Liver (tissue), 9 donors: Measurements from ENCODE around the gene SETBP1. TPM values are rescaled to one million over a fixed set of nuclear protein-coding genes. Genes with fewer than 3 reads are reported as not detected.

Experiments
- DNase-seq: peaks from one replicate; pipeline ENCODE4 v3.0.0-alpha.2; 2017; ENCODE audit warnings: low spot score
- H3K27ac ChIP-seq, 2 donors: one replicate each; pipeline ENCODE4 v1.7.0; 2013; ENCODE audit warnings: inconsistent platforms in 2 of 2, low read length in 2 of 2, control low read depth in 1 of 2, low read depth in 1 of 2, mild to moderate bottlenecking in 1 of 2
- H3K27me3 ChIP-seq, 4 donors: one replicate each; pipeline versions ENCODE4 v1.6.1 to v1.7.0; 2013; ENCODE audit warnings: low read length in 3 of 4, inconsistent platforms in 1 of 4, mild to moderate bottlenecking in 1 of 4, moderate library complexity in 1 of 4; ENCODE audit not compliant: control insufficient read depth in 4 of 4, insufficient read depth in 4 of 4
- H3K36me3 ChIP-seq, 4 donors: one replicate each; pipeline versions ENCODE4 v1.6.1 to v1.7.0; 2013; ENCODE audit warnings: low read length in 3 of 4, mild to moderate bottlenecking in 3 of 4, low read depth in 1 of 4, moderate library complexity in 1 of 4; ENCODE audit not compliant: control insufficient read depth in 4 of 4, insufficient read depth in 3 of 4
- H3K4me1 ChIP-seq, 4 donors: one replicate each; pipeline versions ENCODE4 v1.6.1 to v1.7.0; 2013; ENCODE audit warnings: low read length in 3 of 4, mild to moderate bottlenecking in 3 of 4, moderate library complexity in 1 of 4; ENCODE audit not compliant: control insufficient read depth in 4 of 4, insufficient read depth in 4 of 4
- H3K4me3 ChIP-seq, 3 donors: one replicate each; pipeline versions ENCODE4 v1.6.1 to v1.7.0; 2013; ENCODE audit warnings: low read length in 3 of 3, control low read depth in 1 of 3, low read depth in 1 of 3, mild to moderate bottlenecking in 1 of 3
- H3K9ac ChIP-seq, 2 donors: one replicate each; pipeline ENCODE4 v1.7.0; 2013; ENCODE audit warnings: low read length in 2 of 2, mild to moderate bottlenecking in 2 of 2, moderate library complexity in 2 of 2, control low read depth in 1 of 2, low read depth in 1 of 2
- H3K9me3 ChIP-seq, 4 donors: one replicate each; pipeline versions ENCODE4 v1.6.1 to v1.7.0; 2013; ENCODE audit warnings: low read length in 3 of 4; ENCODE audit not compliant: control insufficient read depth in 4 of 4
- EGR1 ChIP-seq, 2 donors: IDR thresholded peaks; 2 replicates each; pipeline ENCODE4 v1.6.1; 2016 to 2018; ENCODE audit warnings: antibody characterized with exemption in 2 of 2, low read depth in 2 of 2
- FOXA1 ChIP-seq: IDR thresholded peaks from 2 replicates; pipeline ENCODE4 v1.6.1; 2016; ENCODE audit warnings: antibody characterized with exemption
- FOXA2 ChIP-seq: IDR thresholded peaks from 2 replicates; pipeline ENCODE4 v1.6.1; 2016; ENCODE audit warnings: antibody characterized with exemption
- HNF4A ChIP-seq, 2 donors: conservative IDR thresholded peaks; 2 replicates each; pipeline ENCODE4 v1.6.1; 2016; ENCODE audit warnings: antibody characterized with exemption in 2 of 2, mild to moderate bottlenecking in 2 of 2
- HNF4G ChIP-seq: IDR thresholded peaks from 2 replicates; pipeline ENCODE4 v1.6.1; 2016; ENCODE audit warnings: antibody characterized with exemption
- NR2F2 ChIP-seq: IDR thresholded peaks from 2 replicates; pipeline ENCODE4 v1.6.1; 2016; ENCODE audit warnings: antibody characterized with exemption
- RAD21 ChIP-seq, 2 donors: IDR thresholded peaks; 2 replicates each; pipeline ENCODE4 v1.6.1; 2016; ENCODE audit warnings: antibody characterized with exemption in 2 of 2, mild to moderate bottlenecking in 2 of 2
- TAF1 ChIP-seq: conservative IDR thresholded peaks from 2 replicates; pipeline ENCODE4 v1.6.1; 2016; ENCODE audit warnings: antibody characterized with exemption, mild to moderate bottlenecking
- YY1 ChIP-seq: IDR thresholded peaks from 2 replicates; pipeline ENCODE4 v1.6.1; 2016; ENCODE audit warnings: antibody characterized with exemption, mild to moderate bottlenecking
- polyA plus RNA-seq, 2 donors: library from polyadenylated mRNA; stranded (reverse) in 1 of 2; unstranded in 1 of 2; fragments of 200-250 nt in 1 of 2; fragments of >200 nt in 1 of 2; fragmentation: Nextera tagmentation in 1 of 2; extraction: Ambion mirVana in 1 of 2; gene quantifications; one replicate each; pipeline versions ENCODE4 v1.2.1 to v1.2.3, GENCODE V29; 2013 to 2015
- total RNA-seq, 2 donors: library from RNA; depleted of rRNA; stranded (reverse); fragments of >200 nt; gene quantifications; one replicate each; pipeline ENCODE4 v1.2.3, GENCODE V29; 2014
- TF ChIP-seq, protein P1 (sequence below): fragments of 150-350 bp; IDR thresholded peaks from 2 replicates; pipeline ENCODE4 v1.5.1; 2017; ENCODE audit warnings: improper control_type of control experiment, low read depth, low read length; ENCODE audit not compliant: missing input control
- TF ChIP-seq, protein P2 (sequence below): IDR thresholded peaks from 2 replicates; pipeline ENCODE4 v1.6.1; 2016; ENCODE audit warnings: antibody characterized with exemption, mild to moderate bottlenecking
- TF ChIP-seq, protein P3 (sequence below): IDR thresholded peaks from 2 replicates; pipeline ENCODE4 v1.6.1; 2016; ENCODE audit warnings: antibody characterized with exemption
- donor health status: healthy.
- donor health status: healthy.
- donor health status: healthy.
- donor health status: healthy.
- donor health status: healthy.

Gene SETBP1
- total and polyA plus RNA-seq, 4 donors, result 2.5 to 15.8 (median 4.7) TPM

DNA sequence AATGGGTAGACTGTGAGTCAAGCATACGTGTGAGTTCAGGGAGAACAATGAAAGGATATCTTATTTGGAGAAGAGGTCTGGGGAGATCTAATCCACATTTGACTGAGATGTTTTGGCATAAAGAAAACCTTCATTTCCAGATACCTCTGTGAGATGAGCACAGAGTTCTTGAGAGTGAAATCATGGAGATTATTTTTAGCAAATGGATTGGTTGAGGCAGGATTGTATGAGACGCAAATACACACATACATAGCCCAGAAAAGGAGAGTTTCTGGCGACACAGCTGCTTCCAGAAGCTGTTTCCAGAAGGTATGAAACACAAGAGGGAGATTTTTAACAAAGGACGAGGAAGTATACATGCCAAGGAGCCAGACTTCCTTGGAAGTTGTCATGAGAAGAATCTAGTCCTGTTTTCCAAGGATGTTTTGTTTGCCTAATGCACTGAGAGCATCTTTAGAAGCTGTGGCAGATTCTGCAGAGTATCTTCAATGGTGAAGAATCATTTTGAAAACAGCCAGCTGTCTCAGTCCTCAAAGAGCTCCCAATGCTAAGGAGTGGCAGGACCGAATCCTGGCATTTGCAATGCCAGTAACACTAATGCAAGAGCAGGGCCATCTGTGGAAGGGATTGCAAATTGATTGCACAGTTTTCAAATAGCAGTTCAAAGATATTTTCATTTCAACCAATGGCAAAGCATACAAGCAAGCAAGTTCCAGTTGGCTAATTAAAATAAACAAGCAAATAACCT, 177.2 kb downstream of the SETBP1 start (continued):
- TF ChIP-seq, protein P1, sequence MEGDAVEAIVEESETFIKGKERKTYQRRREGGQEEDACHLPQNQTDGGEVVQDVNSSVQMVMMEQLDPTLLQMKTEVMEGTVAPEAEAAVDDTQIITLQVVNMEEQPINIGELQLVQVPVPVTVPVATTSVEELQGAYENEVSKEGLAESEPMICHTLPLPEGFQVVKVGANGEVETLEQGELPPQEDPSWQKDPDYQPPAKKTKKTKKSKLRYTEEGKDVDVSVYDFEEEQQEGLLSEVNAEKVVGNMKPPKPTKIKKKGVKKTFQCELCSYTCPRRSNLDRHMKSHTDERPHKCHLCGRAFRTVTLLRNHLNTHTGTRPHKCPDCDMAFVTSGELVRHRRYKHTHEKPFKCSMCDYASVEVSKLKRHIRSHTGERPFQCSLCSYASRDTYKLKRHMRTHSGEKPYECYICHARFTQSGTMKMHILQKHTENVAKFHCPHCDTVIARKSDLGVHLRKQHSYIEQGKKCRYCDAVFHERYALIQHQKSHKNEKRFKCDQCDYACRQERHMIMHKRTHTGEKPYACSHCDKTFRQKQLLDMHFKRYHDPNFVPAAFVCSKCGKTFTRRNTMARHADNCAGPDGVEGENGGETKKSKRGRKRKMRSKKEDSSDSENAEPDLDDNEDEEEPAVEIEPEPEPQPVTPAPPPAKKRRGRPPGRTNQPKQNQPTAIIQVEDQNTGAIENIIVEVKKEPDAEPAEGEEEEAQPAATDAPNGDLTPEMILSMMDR, result no peak
- TF ChIP-seq FOXA2 (no peak), NR2F2 (no peak), FOXA1 (no peak)

DNA sequence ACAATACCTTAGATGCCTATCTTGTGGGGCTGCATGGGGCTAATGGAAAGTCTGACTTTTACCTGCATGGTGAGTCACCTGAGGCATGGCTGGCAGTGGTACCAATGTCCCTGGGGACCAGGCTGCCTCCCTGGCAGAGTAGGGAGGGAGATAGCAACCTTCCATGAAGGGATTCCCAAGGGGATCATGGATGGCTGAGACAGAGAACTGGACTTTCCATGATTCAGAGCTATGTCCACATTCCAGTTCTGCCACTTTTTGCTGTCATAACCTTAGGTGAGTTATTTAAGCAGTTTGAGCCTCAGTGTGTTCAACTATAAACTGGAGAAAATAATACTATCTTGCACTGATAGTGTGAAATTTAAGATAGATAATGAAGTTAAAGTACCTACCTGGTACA, 178.6 kb downstream of the SETBP1 start:
- H3K9me3 ChIP-seq, result no peaks in the 10 kb centered on the region
- no peak for DNase-seq
- no peak overlapping the region for H3K9ac ChIP-seq
- TF ChIP-seq HNF4G (no peak), YY1 (no peak), HNF4A (conservative IDR thresholded peaks at IDR 0.05) (no peak), EGR1 (IDR thresholded peaks at IDR 0.05; ENCODE audit: low read depth in 2 of 2) (no peak), TAF1 (no peak), RAD21 (IDR thresholded peaks at IDR 0.05) (no peak), FOXA1 (no peak)
- TF ChIP-seq, protein P1, result no peak
- TF ChIP-seq, protein P2, sequence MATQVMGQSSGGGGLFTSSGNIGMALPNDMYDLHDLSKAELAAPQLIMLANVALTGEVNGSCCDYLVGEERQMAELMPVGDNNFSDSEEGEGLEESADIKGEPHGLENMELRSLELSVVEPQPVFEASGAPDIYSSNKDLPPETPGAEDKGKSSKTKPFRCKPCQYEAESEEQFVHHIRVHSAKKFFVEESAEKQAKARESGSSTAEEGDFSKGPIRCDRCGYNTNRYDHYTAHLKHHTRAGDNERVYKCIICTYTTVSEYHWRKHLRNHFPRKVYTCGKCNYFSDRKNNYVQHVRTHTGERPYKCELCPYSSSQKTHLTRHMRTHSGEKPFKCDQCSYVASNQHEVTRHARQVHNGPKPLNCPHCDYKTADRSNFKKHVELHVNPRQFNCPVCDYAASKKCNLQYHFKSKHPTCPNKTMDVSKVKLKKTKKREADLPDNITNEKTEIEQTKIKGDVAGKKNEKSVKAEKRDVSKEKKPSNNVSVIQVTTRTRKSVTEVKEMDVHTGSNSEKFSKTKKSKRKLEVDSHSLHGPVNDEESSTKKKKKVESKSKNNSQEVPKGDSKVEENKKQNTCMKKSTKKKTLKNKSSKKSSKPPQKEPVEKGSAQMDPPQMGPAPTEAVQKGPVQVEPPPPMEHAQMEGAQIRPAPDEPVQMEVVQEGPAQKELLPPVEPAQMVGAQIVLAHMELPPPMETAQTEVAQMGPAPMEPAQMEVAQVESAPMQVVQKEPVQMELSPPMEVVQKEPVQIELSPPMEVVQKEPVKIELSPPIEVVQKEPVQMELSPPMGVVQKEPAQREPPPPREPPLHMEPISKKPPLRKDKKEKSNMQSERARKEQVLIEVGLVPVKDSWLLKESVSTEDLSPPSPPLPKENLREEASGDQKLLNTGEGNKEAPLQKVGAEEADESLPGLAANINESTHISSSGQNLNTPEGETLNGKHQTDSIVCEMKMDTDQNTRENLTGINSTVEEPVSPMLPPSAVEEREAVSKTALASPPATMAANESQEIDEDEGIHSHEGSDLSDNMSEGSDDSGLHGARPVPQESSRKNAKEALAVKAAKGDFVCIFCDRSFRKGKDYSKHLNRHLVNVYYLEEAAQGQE, result no peak
- TF ChIP-seq, protein P3, sequence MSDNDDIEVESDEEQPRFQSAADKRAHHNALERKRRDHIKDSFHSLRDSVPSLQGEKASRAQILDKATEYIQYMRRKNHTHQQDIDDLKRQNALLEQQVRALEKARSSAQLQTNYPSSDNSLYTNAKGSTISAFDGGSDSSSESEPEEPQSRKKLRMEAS, result no peak
- no peaks in the 10 kb centered on the region for H3K27me3 ChIP-seq
- H3K36me3 ChIP-seq, result no peaks in the 10 kb centered on the region
- no peak overlapping the region for H3K4me3 ChIP-seq
- peaks cover 0 to 8% (median 6%) of the 10 kb centered on the region in 4 donors for H3K4me1 ChIP-seq
- H3K27ac ChIP-seq, result no peak overlapping the region
